HG03066 (cell line): ENCODE data around the gene PCDH1.

Experiments used
- ATAC-seq: cut with Tn5 transposase; IDR thresholded peaks from one replicate; pipeline ENCODE4 v1.9.1; 2021; ENCODE audit warnings: low read depth; ENCODE audit not compliant: unreplicated experiment

The PCDH1 gene

DNA sequence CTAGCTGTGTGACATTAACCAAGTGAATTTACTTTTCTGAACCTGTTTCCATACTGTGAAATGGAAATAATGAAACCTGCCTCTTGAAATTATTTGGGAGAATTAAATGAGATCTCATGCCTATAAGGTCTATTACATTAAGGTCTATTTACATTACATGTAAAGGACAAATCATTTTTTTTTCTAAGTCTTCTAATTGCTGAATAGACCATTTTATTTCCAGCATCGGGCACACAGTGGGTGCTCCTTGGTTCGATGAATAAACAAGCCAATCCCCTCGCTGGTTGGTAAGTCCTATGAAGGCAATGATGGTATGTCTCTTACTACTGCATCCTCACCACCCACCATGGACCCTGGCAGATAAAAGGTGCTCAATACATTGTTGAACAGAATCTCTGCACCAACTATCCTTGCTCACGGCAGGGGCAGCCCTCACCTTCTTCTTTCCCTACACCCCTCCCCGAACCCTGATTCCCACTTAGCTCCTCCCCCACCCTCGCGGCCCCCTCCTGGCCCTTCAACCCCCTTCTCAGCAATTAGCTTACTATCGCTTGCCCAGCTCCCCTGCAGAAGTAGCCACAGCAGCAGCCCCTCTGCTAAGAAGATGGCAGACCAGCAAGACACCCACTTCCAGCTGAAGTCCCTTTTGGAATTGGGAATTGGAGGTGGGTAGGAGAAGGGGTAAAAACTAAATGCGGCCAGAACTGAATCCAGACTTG, 3.0 kb downstream of the PCDH1 start:
- no peak for ATAC-seq

DNA sequence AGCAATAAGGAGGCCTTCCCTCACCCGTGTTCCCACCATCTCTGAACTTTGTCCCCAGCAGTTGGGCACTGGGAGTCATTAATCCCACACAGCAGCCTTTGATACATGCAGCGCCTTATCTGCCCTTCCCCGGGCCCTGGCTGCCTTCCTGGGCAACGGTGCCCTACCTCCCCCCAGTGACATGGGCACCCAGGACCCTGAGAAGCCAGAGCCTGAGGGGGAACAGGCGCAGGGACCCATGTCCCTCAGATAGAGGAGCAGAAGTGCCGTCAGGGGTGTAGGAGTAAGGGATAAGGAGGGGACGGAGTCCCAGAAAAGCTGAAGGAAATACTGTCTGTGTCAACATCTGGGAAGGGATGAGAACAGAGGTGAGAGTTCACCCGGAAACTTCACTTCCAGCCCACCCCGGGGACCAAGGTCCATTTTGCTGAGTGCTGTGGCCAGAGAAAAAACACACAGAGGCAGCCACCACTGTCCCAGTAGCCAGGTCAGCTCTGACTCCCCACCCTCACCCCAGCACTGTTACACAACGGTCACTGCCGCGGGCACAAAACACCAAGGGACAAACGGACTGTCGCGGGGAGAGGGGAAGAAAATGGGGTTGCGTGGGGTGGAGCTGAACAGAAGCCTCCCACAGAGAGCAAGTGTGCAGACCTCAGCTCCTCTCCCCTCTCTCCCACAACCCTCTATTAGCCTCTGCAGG, 3.8 kb downstream of the PCDH1 start:
- no peak for ATAC-seq

DNA sequence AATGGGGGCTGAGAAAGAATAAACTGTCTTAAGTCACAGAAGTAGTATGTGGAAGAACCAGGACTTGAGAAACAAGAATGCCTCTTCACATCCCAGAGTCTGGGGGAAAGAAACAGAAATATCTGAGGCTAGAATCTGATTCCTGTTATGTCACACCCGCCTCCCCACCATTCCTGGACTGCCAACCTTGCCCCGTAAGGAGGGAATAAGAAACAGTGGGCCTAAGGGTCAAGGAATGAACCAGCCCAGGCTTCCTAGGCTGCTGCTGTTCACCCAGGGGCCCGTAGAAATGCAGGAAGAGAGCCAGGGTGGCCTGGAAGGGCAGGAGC, 4.3 kb downstream of the PCDH1 start:
- no peak for ATAC-seq

DNA sequence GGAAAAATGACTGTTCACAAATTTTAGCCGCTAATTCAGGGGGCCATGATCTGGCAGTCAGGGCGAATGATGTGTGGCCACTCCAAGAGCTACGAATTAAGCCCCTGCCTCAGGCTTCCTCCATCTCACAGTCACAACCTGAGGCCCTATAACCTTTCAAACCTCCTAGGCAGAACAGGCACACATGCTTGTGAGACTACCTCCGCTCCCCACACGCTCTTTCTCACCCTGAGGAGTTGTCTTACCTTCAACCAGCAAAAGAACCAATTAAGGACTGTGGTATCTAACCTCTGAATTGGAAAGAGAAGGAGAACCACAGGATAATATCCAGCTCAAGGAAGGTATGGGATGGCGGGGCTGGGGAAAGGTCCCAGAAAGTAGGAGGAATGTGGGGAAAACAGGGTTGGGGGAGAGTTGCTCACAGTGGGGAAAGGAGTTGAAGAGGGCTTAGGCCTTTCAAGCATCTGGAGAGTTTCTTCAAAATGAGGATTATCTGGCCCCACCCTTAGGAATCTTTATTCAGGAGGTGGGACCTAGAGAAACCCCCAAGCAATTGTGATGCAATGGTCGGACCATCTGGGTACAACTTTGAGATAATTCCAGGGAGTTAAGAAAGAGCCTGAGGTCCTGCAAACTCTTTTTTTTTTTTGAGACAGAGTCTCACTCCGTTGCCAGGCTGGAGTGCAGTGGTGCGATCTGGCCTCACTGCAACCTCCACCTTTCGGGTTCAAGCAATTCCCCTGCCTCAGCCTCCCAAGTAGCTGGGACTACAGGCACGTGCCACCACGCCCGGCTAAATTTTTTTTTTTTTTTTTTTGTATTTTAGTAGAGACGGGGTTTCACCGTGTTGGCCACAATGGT, 5.5 kb downstream of the PCDH1 start:
- ATAC-seq, result no peak

DNA sequence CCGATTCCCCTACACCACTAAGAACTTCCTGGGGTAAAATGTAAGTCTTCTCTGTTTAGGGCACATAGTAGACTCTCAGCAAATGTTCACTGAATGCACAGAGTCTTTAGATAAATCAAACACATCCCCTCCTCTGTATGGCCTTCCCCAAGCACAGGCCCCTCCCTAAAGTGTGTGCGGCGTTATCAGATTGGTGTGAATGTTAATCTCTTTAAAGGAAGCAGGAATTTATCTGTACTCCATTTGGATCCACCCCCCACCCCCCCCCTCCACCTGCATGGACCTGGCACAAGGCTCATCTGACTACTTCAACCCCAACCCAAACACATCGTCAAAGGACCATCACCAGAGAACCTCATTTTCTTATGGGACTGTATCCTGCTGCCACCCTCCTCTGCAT, 6.3 kb downstream of the PCDH1 start:
- no peak for ATAC-seq

DNA sequence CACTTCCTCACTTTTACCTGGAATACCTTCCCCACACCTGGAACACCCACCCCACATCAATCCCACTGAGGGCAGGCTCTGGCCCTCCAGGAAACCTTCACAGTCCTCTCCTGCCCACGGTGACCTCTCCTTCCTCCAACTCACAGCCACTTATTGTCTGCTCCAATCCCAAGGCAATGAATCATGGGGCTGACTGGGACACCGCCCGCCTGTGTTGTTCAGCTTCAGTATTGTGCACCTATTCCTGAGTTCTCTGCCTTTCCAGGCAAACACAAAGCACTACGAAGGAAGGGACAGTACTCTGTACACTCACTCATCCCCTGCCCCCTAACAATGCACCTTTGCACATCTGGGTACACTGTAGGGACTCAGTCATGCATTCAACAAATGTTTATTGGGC, 7.3 kb downstream of the PCDH1 start:
- no peak for ATAC-seq

DNA sequence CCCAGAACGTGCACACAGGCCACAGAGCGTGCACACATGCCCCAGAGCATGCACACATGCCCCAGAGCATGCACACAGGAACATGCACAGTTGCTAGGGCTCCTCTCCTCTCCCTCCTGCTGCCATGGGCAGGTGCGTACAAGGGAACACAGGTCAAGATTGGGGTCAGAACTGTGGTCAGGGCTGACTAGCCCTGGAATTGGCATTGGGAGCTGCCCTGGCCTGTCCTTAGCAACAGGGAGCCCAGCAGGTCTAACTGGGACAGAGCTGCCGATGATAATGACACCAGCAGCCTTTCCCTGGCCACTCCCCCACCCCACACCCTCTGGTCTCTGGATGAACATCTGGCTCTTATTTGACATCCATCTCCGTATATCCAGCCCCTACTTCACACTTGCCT, 8.0 kb downstream of the PCDH1 start:
- ATAC-seq, result no peak

DNA sequence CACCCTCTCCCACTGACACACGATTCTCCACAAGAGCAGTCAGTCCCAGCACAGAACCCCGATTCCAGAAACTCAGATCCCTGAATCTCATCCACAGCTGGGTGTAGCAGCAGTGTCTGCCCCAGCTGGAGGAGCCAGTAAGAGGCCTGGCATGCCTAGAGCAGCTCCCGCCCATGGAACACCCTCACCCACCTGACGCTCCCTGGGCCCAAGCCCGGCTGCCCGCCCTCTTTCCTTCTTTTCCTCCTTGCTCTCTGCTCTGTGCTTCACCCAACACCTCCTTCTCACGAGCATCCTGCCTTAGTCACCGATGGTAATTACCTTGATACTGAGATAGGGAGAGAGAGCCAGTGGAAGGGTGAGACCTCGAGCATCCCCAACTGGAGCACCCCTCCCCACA, 8.7 kb downstream of the PCDH1 start:
- no peak for ATAC-seq

DNA sequence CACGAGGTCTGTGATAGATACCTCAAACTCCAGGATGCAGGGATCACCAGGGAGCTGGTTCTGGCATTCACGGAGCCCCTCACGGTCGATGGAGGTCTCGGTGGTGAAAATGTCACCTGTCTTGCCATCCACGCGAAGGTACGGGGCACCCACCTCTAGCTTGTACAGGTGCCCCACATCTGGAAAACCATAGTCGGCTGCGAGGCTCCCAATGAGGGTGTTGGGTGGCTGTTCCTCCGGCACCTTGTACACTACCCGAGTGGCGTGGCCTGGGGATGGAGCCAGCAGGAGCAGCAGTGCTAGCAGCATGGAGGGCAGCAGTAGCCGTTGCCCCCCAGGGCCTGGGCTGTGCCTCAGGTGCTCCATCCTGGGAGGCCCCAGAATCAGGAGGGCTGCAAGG, 9.2 kb downstream of the PCDH1 start:
- ATAC-seq, result no peak

DNA sequence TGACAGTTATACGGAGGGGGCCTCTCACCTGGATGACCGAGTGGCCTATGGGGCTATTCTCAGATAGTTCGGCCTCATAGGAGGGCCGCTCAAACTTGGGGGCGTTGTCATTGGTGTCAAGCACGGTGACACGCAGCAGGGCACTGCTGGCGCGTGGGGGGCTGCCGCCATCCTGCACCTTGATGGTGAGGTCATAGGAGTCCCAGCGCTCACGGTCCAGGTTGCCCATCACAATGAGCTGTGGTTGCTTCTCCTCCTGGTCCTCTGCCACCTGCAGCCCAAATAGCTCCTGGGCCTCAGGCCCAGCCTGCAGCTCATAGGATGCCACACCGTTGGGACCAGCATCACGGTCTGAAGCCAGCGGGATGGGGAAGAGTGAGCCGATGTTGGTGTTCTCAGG, 9.7 kb downstream of the PCDH1 start:
- no peak for ATAC-seq

DNA sequence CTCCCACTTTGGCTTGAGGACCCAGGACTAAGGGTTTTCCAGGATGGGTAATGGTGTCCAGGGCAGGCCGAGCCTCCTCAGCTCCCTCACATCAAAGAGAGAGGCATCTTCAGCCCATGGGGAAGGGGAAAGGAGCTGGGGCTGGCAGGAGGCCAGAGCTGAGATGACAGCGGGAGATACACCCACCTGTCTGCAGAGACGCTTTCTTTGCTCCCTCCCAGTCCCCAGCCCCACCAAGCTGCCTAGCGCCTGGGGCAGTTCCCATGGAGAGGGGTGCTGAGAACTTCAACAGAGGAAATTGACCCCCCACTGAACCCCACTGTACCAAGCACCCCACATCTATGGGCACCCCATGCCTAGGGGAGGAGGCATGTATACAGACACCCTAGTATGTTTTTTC, 10.6 kb downstream of the PCDH1 start:
- ATAC-seq, result no peak

DNA sequence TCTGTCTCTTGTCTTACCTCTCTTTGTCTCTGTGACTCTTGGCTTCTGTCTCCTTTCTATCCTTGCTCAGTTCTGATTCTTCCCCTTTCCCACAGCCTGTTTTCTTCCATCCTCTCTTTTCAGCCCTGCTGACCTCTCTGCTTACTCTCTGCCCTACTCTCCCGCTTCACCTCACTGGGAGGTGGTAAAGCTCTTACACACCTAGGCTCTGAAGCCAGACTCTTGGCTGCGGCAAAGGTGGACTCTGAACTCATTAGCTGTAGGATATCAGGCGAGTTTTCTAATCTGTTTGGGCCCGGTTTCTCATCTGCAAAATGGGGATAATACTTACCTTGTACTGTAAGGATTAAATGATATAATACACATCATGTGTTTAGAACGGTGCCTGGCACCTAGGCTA, 11.1 kb downstream of the PCDH1 start:
- ATAC-seq, result no peak

DNA sequence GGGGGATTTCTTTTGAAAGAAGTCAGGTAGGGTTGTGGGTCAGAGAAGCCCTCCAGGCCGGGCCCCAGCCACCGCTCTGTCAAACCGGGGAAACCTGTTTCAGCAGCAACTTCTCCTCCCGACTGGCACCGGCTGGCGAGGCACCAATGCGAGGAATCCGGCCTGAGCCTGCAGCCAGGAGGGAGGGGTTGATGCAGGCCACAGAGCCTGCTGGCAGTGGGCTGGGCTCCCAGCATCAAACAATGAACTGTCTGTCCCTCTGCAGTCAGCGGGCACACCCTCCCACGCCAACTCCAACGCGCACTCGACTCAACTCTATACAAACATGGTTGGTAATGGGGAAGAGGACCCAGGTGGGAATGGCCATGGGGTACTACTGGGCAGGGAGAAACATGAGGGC, 12.1 kb downstream of the PCDH1 start:
- ATAC-seq, result no peak

DNA sequence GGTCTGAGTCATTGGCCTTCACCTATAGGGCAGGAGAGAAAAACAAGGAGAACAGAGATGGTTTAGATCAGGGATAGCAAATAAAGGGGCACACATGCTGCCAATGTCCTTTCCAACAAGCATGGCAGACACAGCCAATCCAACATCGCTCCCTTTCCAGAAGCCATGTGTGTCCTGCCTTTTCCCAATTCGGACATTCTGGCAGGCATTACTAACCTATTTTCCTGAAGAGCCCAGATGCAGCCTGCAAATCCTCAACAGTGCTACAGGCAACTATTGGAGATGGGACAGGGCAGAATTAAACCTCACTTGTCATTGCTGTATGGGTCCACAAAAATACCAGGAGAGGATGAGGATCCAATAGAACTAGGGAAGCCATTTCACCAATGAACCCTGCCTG, 12.8 kb downstream of the PCDH1 start:
- no peak for ATAC-seq

DNA sequence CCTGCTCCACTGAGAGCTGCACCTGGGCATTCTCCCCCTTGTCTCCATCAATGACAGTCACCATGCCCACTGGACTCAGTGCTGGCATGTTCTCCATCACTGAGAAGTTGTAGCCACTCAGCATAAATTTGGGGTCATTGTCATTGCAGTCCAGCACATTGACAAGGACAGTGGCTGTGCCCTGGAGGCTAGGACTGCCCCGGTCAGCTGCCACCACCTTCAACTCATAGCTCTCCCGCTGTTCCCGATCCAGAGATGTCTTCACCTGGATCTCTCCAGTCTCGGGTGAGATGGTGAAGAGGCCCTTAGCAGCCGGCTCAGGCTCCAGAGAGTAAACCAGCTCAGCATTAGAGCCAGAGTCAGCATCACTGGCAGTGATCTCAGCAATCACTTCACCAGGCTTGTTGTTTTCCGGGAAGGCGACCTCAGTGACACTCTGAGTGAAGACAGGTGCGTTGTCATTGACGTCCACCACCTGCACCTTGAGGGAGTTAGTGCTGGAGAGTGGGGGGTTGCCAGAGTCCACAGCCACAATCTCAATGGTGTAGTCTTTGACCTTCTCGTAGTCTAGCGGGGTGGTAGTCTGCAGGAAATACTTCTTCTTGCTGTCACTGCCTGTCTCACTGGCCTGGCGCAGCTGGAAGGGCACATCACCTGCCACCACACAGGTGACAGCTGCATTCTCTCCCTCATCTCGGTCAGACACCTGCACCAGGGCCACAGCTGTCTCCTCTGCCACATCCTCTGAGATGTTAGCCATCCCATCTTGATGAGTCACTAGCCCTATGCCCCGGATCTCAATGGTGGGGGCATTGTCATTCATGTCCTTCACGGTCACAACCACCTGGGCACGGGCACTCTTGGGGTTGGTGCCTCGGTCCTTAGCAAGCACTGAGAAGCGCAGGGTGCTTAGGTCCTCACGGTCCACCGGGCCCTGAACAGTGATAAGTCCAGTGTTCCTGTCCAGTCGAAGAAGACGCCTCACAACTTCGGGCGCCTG, 13.5 kb downstream of the PCDH1 start:
- no peak for ATAC-seq

DNA sequence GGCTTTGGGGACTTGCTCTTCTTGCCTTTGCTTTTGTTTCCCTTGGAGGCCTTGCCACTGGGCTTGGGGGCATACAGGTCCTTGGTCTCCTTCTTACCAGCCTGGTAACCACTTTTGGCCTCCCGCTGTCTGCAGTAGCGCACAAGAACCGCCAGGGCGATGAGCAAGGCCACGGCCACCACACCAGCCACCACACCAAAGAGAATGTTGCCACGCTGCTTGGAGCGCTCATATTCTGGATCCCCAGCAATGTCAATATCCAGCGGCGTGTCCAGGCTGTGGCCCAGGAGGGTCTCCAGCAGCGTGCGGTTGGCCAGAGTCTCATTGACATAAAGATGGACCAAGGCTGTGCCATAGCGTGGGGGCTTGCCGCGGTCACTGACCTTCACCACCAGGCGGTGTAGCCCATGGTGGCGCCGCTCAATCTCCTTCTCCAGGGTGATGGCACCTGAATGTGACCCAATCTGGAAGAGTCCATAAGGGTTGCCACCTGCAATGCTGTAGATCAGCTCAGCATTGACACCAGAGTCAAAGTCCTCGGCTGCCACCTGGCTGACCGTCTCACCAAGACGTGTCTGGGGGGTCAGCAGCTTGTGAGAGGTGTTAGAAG, 14.5 kb downstream of the PCDH1 start:
- no peak for ATAC-seq

DNA sequence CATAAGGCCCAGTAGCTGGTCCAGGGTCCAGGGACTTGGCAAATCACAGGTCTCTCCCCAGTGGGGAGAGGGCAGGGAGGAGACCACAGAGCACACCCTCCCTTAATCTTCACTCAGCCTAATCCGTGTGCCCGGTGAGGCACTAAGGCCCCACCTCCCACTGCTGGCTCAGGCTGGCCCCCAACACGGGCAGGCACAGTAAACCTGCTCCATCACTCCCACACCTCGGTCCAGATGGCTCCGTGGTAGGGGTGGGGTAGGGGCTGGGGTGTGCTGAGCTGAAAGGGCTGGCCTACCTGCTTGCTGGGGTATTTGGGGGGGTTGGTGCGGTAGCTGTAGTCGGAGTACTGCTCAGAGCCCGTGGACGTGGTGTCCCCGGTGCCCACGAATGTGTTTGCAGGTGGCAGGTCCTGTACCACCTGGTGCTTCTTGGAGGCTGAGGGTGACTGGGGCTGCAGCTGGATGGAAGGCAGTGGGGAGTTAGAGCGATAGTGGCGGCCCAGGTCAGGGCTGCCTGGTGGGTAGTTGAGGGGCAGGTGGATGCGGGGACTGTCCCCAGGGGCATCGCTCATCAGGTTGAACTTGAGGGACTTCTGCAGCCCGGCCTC, 15.2 kb downstream of the PCDH1 start:
- ATAC-seq, result no peak

DNA sequence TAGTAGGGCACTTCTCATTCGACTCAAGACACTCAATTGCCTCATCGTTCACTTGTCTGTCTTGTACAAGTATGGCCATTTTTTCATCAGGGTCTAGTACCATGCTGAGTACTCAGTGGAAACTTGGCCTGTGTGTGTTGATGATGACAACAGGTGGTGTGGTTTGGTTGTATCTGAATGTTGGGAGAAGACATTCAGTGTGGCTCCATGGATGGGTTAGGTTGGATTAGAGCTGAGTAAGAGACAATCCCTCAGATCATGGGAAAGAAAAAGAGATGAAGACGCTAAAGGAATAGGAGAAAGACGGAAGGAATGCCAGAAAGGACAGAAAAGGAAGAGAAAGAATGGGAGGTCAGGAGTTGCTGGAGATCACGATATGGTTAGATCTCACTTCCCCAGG, 17.0 kb downstream of the PCDH1 start:
- ATAC-seq, result no peak

DNA sequence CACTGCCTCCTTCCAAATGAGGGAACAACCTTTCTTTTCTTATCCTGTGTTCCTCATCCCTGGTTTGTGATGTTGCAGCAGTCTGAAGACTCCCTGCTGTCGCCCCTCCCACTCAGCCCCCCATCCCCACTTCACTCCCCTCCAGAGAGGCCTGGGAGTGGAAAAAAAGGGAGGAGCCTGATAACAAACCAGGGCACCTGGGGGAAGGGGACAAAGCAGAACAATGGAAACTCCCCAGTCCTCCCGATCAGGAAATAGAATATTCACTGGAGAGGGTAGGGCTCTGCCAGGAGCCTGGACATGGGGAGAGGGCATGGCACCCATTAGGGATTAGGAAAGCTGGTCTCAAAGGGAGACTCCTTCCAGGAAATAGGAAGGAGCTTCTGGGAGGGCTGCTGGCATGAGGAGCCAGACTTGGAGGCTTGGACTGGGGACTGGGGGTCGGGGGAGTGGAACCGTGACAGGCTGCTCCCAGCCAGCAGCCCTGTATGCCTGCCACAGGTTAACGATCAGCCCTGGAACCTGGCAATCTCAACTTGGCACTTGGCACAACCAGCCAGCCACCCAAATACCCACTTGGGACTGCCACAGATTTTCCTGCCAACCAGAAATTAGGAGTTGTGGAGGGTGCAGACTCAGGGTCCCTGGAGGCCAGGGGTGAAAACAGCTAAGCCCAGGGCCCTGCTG, 20.0 kb downstream of the PCDH1 start:
- no peak for ATAC-seq
